Activated CD4-positive, alpha-beta T cell treated with anti-CD3 and anti-CD28 coated beads for 48 hours (primary cell): ENCODE results near the gene ERCC8.
"Not testable (repeated sequence)": the region's sequence is repeated elsewhere in the genome, so short reads cannot be mapped to it uniquely, and the experiment has no call there.

ENCODE experiments used
- DNase-seq: peaks from one replicate; pipeline ENCODE4 v3.0.0-alpha.2; 2020

Gene ERCC8

GRCh38 chr5:60916646-60917045 lies 28.2 kb downstream of the ERCC8 start:
- DNase-seq: no peak

GRCh38 chr5:60903356-60903755 lies 41.5 kb downstream of the ERCC8 start:
- DNase-seq: no peak

- no peak for DNase-seq
These were observed 47.9 kb downstream of the ERCC8 start for GRCh38 chr5:60896991-60897390.

GRCh38 chr5:60893521-60893920 lies 51.3 kb downstream of the ERCC8 start:
- DNase-seq: no peak

- no peak for DNase-seq
These were observed 53.2 kb downstream of the ERCC8 start for GRCh38 chr5:60891667-60892066.

- no peak for DNase-seq
These were observed 56.4 kb downstream of the ERCC8 start for GRCh38 chr5:60888359-60889061.

GRCh38 chr5:60887746-60888145 lies 57.1 kb downstream of the ERCC8 start:
- no peak for DNase-seq

- DNase-seq: no peak
These were observed 57.8 kb downstream of the ERCC8 start for GRCh38 chr5:60887096-60887495.

GRCh38 chr5:60886158-60886557 lies 58.7 kb downstream of the ERCC8 start:
- DNase-seq: no peak

GRCh38 chr5:60883229-60883628 lies 61.6 kb downstream of the ERCC8 start:
- DNase-seq: no peak

GRCh38 chr5:60872892-60873291 lies 72.0 kb downstream of the ERCC8 start:
- DNase-seq: no peak

GRCh38 chr5:60870857-60871256 lies 74.0 kb downstream of the ERCC8 start:
- no peak for DNase-seq

- DNase-seq: not testable (repeated sequence)
These were observed 84.3 kb downstream of the ERCC8 start for GRCh38 chr5:60860572-60860971.

- DNase-seq: no peak
These were observed 88.8 kb downstream of the ERCC8 start for GRCh38 chr5:60856066-60856465.

GRCh38 chr5:60852940-60853339 lies 91.9 kb downstream of the ERCC8 start:
- no peak for DNase-seq

- no peak for DNase-seq
These were observed 92.6 kb downstream of the ERCC8 start for GRCh38 chr5:60852317-60852716.

GRCh38 chr5:60851626-60852025 lies 93.2 kb downstream of the ERCC8 start:
- DNase-seq: no peak

- DNase-seq: no peak
These were observed 98.6 kb downstream of the ERCC8 start for GRCh38 chr5:60846298-60846697.

- DNase-seq: peak; percentile 61
These were observed 100.6 kb downstream of the ERCC8 start, which contains the start of gene ELOVL7 for GRCh38 chr5:60843936-60844905. Gene ELOVL7, minus strand, starts transcription at chr5:60844269. Its CDS starts 56,872 bp downstream, at chr5:60787397.

- peak; percentile 14 for DNase-seq
These were observed 101.4 kb downstream of the ERCC8 start for GRCh38 chr5:60843386-60843935.

GRCh38 chr5:60842871-60843385 lies 101.9 kb downstream of the ERCC8 start:
- DNase-seq: no peak

- DNase-seq: no peak
These were observed 103.5 kb downstream of the ERCC8 start for GRCh38 chr5:60841361-60841760.

- no peak for DNase-seq
These were observed 108.7 kb downstream of the ERCC8 start for GRCh38 chr5:60836131-60836530.
